Activated CD8-positive, alpha-beta memory T cell treated with anti-CD3 and anti-CD28 coated beads, Interleukin-2, amount 10 ng/mL, durations not matched to agents 7 days and 5 days (primary cell): ENCODE results near the gene HSD11B1L. TPM values are rescaled to one million over a fixed set of nuclear protein-coding genes. Genes with fewer than 3 reads are reported as not detected.
A peak's percentile ranks its signal among the peaks of the same experiment; 100 is the strongest.
"Not testable (repeated sequence)": the region's sequence is repeated elsewhere in the genome, so short reads cannot be mapped to it uniquely, and the experiment has no call there.

Experiments used
- ATAC-seq: fragments of 150-1000 bp; cut with Tn5 transposase; one replicate; pipeline ENCODE4 v1.10.0; 2021; ENCODE audit warnings: moderate library complexity
- CTCF ChIA-PET: fragments of 350-600 bp; sonication (Branson Sonifier 250); formaldehyde crosslinking; loops from one replicate; lab custom pipeline; 2021; ENCODE audit warnings: antibody characterized with exemption; lab: Charles Lee
- DNase-seq: peaks from one replicate; pipeline ENCODE4 v3.0.0-alpha.2; 2020
- H3K27ac Mint-ChIP-seq: one replicate; pipeline ENCODE4 v1.8.0; 2021; ENCODE audit warnings: mild to moderate bottlenecking, mixed read lengths
- H3K27me3 Mint-ChIP-seq: one replicate; pipeline ENCODE4 v1.8.0; 2021; ENCODE audit warnings: mixed read lengths
- H3K36me3 Mint-ChIP-seq: one replicate; pipeline ENCODE4 v1.8.0; 2021; ENCODE audit warnings: mild to moderate bottlenecking, mixed read lengths
- H3K4me1 Mint-ChIP-seq: one replicate; pipeline ENCODE4 v1.8.0; 2021; ENCODE audit warnings: mixed read lengths
- H3K4me3 Mint-ChIP-seq: one replicate; pipeline ENCODE4 v1.8.0; 2021; ENCODE audit warnings: mild to moderate bottlenecking, moderate library complexity, mixed read lengths
- H3K9me3 Mint-ChIP-seq: one replicate; pipeline ENCODE4 v1.8.0; 2022; ENCODE audit warnings: low read depth, mixed read lengths
- total RNA-seq, 2 experiments: library from RNA; stranded (reverse); gene quantifications; one replicate each; pipeline ENCODE4 v1.2.3, GENCODE V29; 2021

The HSD11B1L gene
- total RNA-seq, 2 experiments from 2014 or later = 1.0 to 2.4 TPM

GRCh38 chr19:5718579-5719273, 37.9 kb downstream of the HSD11B1L start:
- ATAC-seq = peak; percentile 7
- H3K27me3 Mint-ChIP-seq = no peaks in the 10 kb centered on the region

GRCh38 chr19:5719274-5719960, 38.6 kb downstream of the HSD11B1L start:
- peak overlapping the region; percentile 98 for H3K27ac Mint-ChIP-seq
- H3K27me3 Mint-ChIP-seq = no peaks in the 10 kb centered on the region
- peaks cover 37% of the 10 kb centered on the region for H3K4me1 Mint-ChIP-seq
- ATAC-seq (peak; percentile 2), DNase-seq (peak; percentile 69)
- H3K9me3 Mint-ChIP-seq = no peaks in the 10 kb centered on the region
- peaks cover 20% of the 10 kb centered on the region for H3K36me3 Mint-ChIP-seq
- peak overlapping the region; percentile 92 for H3K4me3 Mint-ChIP-seq
- CTCF ChIA-PET = interaction anchor here (1.0 to 6.5 kb wide), 6 partner anchors 31 to 109 kb away, joined by 3 to 122 read pairs (median 8); partner anchors contain the start of genes DUS3L, RPL36, SAFB and SAFB2

More at GRCh38 chr19:5718579-5719273, 37.9 kb downstream of the HSD11B1L start:
- peak; percentile 84 for DNase-seq
- Mint-ChIP-seq H3K4me3 (peak overlapping the region; percentile 92), H3K36me3 (peaks cover 24% of the 10 kb centered on the region), H3K27ac (peak overlapping the region; percentile 98), H3K9me3 (no peaks in the 10 kb centered on the region), H3K4me1 (peaks cover 40% of the 10 kb centered on the region)
- CTCF ChIA-PET = interaction anchor here (0.7 to 6.5 kb wide), 6 partner anchors 11 to 1135 kb away, joined by 3 to 122 read pairs (median 3); partner anchors contain the start of genes DUS3L and RPL36

GRCh38 chr19:5719961-5720790, 39.3 kb downstream of the HSD11B1L start, which contains the start of the genes CATSPERD and LONP1:
Gene CATSPERD, plus strand, starts transcription at chr19:5720637. Its CDS starts 101 bp downstream, at chr19:5720738.
Gene LONP1, minus strand, starts transcription at chr19:5720146. Its CDS starts 14 bp downstream, at chr19:5720132.
- peak; percentile 99 for DNase-seq
- Mint-ChIP-seq H3K36me3 (peaks cover 19% of the 10 kb centered on the region), H3K27me3 (no peaks in the 10 kb centered on the region), H3K4me1 (peaks cover 37% of the 10 kb centered on the region), H3K9me3 (no peaks in the 10 kb centered on the region), H3K27ac (peak within 1 kb of the TSS; percentile 98), H3K4me3 (peak within 1 kb of the TSS; percentile 92)
- CTCF ChIA-PET = interaction anchor here (0.8 to 6.5 kb wide), 7 partner anchors 32 to 184 kb away, joined by 3 to 122 read pairs (median 5); partner anchors contain the start of genes NDUFA11, RPL36, SAFB and SAFB2
- ATAC-seq = peak; percentile 88

GRCh38 chr19:5727453-5728050, 46.7 kb downstream of the HSD11B1L start:
- no peaks in the 10 kb centered on the region for H3K27me3 Mint-ChIP-seq
- ATAC-seq = no peak
- H3K4me1 Mint-ChIP-seq = no peaks in the 10 kb centered on the region
- CTCF ChIA-PET = interaction anchor here (0.6 to 1.0 kb wide), 2 partner anchors 65 to 377 kb away, joined by 3 to 4 read pairs; no protein-coding TSS in a partner anchor
- no peak for DNase-seq
- no peaks in the 10 kb centered on the region for H3K36me3 Mint-ChIP-seq
- no peaks in the 10 kb centered on the region for H3K9me3 Mint-ChIP-seq
- no peak overlapping the region for H3K4me3 Mint-ChIP-seq
- H3K27ac Mint-ChIP-seq = no peak overlapping the region

- H3K36me3 Mint-ChIP-seq, H3K27ac Mint-ChIP-seq, ATAC-seq, DNase-seq, H3K4me3 Mint-ChIP-seq, H3K4me1 Mint-ChIP-seq, CTCF ChIA-PET, H3K27me3 Mint-ChIP-seq, H3K9me3 Mint-ChIP-seq: not testable (repeated sequence)
Measured at GRCh38 chr19:5733172-5733571, 52.3 kb downstream of the HSD11B1L start.

Other genes starting within 250 kb of the HSD11B1L start
- gene ZNRF4, start 225.6 kb upstream of the HSD11B1L start, total RNA-seq = not detected
- under 1 TPM; 0.28 to 0.79 TPM for gene TINCR, start 113.1 kb upstream of the HSD11B1L start, total RNA-seq
- 100 to 1,000 TPM; 110 to 125 TPM for gene SAFB2, start 58.3 kb upstream of the HSD11B1L start, total RNA-seq
- gene SAFB, start 57.9 kb upstream of the HSD11B1L start, total RNA-seq = 100 to 1,000 TPM; 134 to 152 TPM
- 10 to 100 TPM; 49.1 to 49.7 TPM for gene MICOS13, start 511 bp upstream of the HSD11B1L start, total RNA-seq
- gene RPL36, start 9.3 kb downstream of the HSD11B1L start, total RNA-seq = 1,000 to 10,000 TPM in 1 of 2 experiments, 100 to 1,000 TPM in 1; 976 to 1,078 TPM
- gene LONP1, start 39.1 kb downstream of the HSD11B1L start, total RNA-seq = 100 to 1,000 TPM; 134 to 141 TPM
- gene CATSPERD, start 39.6 kb downstream of the HSD11B1L start, total RNA-seq = not detected
- 1 to 10 TPM; 2.1 to 6.0 TPM for gene PRR22, start 103.7 kb downstream of the HSD11B1L start, total RNA-seq
- 10 to 100 TPM; 53.0 to 64.0 TPM for gene DUS3L, start 110.1 kb downstream of the HSD11B1L start, total RNA-seq
- gene NRTN, start 124.0 kb downstream of the HSD11B1L start, total RNA-seq = not detected
- gene FUT6, start 158.7 kb downstream of the HSD11B1L start, total RNA-seq = not detected
- not detected for gene FUT3, start 170.4 kb downstream of the HSD11B1L start, total RNA-seq
- not detected for gene FUT5, start 189.5 kb downstream of the HSD11B1L start, total RNA-seq
- gene NDUFA11, start 222.8 kb downstream of the HSD11B1L start, total RNA-seq = 100 to 1,000 TPM; 214 to 217 TPM
- 1 to 10 TPM; 5.1 to 7.0 TPM for gene VMAC, start 223.8 kb downstream of the HSD11B1L start, total RNA-seq
- gene CAPS, start 233.2 kb downstream of the HSD11B1L start, total RNA-seq = 10 to 100 TPM in 1 of 2 experiments, 1 to 10 TPM in 1; 7.3 to 11.7 TPM